Fibroblast of upper back skin (primary cell): ENCODE measurements around the gene HOXA7.

Experiments used
- DNase-seq: peaks from one replicate; pipeline ENCODE4 v3.0.0-alpha.2; 2013

The HOXA7 gene

DNA sequence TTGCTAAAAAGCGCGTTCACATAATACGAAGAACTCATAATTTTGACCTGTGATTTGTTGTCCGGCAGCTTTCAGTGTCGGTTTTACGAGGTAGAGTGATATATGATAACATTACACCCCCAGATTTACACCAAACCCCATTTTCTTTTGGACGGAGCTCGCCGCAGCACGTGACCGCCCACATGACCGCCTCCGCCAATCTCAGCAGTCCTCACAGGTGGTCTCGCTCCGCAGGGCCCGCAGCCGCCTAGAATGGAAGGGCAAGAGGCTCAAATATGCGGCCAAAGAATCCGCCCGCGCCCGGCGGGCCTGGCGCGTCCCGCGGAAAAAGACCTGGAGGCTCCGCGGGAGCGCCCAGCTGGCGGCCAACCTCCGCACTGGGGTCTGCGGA lies at the start of gene HOXA7:
TSS of gene HOXA7 (minus strand) at position 168 of the 391 bp plus-strand sequence. CDS start at position 38, 130 bp downstream.
- DNase-seq, result peak; percentile 58

DNA sequence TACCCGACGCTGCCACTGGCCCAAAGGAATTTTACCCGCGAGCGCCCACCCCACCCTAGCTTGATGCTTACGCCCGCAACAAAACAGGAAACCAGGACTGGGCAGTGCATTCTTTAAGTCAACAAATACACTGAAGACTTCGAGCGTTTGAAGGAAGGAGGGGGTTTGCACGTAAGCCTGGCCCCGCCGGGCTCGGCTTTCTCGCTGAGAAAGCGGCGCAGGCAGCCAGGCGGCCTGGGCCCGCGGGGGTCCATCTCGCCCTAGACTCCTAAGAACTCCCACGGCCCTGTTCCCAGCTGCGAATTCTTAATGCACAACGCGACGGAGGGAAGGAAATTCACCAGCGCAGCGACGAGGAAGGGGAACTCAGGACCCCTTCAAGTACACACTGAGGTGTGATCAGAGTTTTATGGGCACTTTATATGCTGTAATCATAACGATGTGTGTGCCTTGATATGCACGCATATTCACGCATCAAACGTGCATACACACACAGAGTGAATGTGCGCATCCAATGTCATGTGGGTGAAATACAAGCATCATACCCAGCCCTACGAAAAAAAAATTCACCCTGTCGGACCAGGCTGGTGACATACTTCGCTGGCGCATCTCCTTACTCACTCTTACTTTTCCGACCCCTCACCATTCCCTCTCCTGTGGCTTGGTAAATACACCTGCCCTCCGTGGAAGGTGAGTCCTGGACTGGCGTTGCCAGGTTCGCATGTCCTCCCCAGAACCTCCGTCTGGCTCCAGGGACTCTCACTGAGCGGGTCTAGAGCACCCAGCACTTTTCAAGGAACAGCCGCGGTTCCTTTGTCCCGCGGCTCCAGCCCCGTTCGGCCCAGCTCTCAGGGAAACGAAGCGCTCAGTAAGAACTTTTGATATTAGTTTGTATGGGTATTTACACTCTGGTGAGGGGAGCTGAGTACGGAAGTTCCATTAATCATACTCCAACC lies 49.1 kb upstream of the HOXA7 start:
- no peak for DNase-seq

DNA sequence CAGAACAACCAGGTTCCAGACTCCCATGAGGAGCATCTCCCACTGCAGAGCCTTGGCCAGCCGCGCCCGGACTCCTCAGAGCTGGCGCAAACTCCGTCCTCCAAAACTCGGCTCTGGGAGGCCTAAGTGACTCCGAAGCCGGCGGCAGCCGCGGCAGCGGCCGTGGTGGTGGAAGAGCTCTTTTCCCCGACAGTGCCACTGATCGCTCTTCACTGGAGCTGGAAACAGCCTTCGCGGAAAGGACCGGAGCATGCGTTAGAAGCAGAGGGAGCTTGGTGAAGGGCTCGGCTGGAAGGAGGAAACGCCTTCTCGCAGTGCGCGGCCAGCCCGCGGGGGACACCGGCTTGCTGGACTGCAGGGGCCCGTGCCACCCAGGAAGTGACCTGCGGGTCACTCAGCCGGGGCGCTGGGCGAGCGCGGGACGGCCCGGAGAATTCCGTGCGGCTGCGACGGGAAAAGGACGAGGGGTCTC lies 48.4 kb upstream of the HOXA7 start:
- no peak for DNase-seq

DNA sequence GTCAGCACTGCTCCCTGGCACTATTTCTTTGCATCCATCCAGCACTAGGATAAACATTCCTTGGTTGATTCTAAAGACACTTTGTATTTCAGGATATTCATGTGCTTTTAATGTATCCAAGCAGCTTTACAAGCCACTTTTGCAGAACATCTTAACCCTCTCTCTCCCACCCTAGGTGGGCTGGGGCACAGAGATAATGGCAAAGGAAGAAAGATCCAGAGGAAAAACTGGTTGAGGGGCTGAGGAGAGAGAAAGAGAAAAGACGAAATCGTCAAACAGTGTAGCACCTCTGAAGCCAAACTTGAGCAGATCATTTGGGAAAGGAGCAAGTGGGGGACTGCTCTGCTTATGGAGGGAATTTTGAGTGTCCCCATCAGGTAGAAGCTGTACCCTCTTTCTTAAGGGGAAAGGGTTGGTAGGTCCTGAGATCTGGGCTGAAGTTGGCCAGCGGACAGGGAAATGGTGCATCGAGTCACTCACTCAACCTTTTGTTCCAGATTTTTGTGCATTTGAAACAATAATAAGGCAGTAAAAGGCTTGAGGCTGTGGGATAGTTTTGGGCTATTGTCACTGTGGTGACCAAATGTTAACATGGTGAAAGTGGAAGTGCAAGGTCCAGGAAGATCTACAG lies 47.6 kb upstream of the HOXA7 start:
- no peak for DNase-seq

DNA sequence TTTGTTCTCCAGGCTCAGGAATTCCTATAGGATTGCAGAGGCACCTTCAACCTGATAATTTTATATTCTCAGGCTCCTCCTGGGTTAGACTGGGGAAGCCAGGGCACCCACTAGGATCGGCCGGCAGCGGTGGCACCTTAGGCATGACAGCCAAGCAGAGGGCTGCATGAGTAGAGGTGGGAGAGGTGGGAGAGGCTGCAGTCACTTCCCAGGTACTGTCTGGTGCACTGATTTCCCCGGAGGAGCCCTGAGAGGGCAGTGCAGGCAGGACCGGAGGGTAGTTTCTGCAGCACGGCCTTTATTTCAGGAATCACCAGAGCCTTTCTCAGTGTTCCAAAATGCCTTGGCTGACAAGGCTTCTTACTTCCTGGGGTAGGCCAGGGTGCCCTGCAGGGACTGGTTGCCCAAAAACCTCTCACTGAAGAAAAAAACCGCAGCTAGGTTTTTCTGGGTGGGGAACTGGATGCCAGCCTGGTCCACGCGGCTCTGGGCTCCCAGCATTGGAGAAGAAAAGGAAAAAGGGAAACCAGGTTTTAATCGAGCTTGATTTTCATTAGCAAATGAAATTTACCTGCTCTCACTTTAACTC lies 47.0 kb upstream of the HOXA7 start:
- no peak for DNase-seq

GRCh38 chr7:27202862-27203134 lies 46.3 kb upstream of the HOXA7 start:
- no peak for DNase-seq

DNA sequence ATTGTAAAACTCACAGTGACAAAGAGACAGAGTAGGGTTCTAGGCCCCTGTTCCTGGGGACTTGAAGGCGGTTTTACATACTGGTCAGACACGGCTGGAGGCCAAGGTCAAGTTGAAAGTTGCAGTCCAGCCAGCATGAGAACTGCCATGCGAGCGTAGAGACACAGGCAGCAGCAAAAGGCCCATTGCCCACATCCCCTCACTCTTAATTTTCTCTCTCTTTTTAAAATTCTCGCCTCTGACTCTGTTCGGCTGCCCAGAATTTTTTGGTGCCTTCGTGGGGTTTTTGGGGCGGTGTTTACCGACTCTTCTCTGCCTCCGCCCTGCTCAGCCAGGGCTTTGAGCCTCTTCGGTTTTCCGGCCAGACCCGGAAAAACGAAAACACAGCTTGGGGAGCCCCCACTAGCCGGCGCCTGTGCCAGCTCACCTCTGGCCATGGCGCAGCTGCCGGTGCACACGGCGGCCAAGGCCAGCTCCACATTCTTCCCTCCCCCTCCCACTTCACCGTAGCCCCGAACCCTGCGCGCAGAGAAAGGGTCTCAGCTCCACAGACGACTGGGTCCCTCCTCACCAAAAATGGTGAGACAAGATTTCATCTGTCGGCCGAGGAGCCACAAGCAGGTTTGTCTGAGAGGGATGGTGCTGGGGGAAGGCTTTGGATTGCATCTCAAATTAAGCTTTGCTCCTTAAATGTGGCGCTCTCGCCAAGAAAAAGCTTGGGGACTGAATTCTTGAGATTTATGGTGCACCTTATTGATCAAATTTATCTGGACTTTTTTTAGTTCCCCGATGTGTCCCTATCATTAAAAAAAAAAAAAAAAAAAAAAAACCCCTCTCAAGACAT lies 45.8 kb upstream of the HOXA7 start:
- DNase-seq, result no peak

- DNase-seq, result no peak
Measured at GRCh38 chr7:27201580-27202017, 45.1 kb upstream of the HOXA7 start.

- no peak for DNase-seq
Measured at GRCh38 chr7:27200761-27201579, 44.5 kb upstream of the HOXA7 start.

- DNase-seq, result no peak
Measured at GRCh38 chr7:27199849-27200760, 43.6 kb upstream of the HOXA7 start, which contains the start of gene HOXA13. HOXA13 (minus strand) TSS chr7:27200091; CDS start chr7:27200077, 14 bp downstream.

DNA sequence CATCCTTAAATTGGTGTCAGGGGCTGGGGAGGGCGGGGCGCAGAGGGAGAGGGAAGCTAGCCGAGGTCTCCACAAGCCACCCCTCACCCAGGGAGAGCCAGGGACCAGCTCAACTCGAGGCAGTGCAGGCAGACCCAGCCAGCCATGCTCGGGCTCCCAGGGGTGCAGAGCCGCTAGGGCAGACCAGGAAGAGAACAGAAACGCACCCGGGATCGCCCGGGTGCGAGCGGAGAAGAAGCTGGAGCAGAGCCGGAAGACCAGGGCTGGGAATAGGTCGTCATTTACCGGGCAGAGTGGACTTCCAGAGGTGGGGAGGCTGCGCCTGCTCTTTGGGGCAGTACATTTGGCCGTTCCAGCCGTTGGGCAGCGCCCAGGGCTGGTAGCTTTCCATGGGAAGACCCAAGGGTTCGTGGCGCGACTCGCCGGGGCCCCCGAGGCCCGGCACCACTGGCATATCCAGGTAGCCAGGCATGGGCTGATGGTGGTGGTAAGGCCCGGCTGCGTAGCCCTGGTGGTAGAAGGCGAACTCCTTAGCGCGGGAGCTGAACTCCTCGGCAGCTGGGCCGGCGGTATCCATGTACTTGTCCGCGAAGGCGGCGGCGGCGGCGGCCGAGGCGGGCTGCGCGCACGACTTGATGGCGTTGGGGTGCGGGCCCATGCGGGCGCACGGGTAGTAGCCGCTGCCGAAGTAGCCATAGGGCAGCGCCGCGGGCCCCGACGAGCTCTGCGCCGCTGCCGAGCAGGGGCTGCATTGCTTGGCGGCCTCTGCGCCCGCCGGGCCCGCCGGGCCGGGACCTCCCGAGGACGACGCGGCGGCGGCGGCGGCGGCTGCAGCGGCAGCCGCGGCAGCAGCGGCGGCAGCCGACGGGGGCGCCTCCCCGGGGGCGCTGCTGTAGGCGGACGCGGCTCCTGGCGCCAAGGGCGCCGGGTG lies 42.7 kb upstream of the HOXA7 start:
- DNase-seq, result no peak

DNA sequence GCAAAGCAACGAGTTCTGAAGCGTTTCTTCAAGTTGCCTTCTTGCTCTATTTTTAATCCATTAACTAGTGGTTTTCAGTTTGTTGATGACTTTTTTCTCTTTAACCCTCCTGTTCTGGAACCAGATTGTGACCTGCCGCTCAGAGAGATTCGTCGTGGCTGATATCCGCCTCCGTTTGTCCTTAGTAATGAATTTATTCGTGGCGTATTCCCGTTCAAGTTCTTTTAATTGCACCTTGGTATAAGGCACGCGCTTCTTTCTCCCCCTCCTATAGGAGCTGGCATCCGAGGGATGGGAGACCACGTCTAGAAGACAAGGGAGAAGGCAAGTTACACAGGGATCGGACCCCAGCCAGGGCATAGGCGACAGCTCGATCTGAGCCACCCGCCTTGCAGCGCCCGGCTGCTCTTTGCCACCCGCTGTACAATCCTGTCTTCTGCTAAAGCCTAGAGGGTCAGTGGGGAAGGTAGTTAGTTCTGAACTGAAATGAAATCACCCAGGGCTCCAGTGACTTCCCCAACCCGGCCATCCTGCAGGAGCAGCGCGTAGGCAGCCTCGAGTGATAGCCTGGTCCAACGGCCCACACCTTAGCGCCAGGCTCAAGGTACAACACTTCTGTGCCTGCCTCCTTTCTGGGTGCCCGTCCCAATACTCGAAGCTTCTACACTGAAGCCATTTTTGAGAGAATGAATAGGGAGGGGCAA lies 41.8 kb upstream of the HOXA7 start:
- DNase-seq, result no peak

- no peak for DNase-seq
Measured at GRCh38 chr7:27197137-27198042, 40.9 kb upstream of the HOXA7 start.

DNA sequence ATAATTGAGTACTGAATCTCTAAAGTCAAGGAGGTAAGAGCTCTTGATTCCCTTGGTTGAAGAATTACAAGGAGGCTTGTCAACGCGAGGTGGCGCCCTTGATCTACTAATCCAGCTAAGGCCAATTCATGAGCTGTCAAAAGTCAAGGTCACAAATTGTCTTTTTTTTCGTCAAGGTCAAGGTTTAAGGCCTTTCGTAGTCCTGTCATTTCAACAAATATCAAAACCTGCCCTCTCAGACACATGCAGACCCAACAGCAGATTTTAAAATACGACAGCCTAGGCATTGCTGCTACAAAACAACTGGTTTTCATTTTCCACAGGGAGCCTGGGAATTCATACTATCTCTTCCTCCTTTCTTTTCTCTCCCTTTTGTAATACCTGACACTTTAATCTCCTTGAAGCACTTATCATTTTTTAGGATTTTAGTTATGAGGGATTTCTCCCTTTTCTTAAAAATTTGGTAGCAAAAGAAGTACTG lies 39.9 kb upstream of the HOXA7 start:
- DNase-seq, result peak; percentile 57

DNA sequence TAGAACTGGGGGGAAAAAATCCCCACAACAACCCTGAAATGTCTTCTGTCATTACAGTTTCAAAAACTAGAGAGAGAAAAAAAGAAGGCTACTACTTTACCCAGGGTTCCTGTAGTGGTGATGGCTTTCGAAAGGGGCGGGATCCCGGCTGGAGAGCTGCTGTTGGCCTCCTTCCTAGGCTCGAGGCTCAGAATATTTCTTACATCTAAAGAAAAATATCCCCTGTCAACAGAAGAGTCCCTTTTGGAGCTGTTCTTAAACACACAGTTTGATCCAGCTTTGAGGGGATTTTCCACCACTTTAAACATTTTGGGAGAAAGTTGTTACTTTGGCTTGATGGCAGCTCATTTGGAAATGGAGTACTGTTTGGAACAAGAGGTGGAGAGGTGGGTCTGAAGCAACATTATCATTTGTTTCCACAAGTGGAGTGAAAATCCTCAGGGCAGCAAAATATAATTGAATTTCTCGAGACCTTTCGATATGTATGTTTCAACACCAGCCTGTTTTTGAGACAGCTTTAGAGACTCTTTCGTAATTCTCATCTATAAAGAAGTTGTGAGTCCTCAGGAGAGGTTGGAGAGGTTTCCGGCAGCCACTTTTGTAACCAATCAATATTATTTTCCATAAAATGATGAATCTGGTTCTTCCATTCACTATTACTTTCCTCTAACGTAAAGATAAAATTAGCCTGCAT lies 38.4 kb upstream of the HOXA7 start:
- no peak for DNase-seq

DNA sequence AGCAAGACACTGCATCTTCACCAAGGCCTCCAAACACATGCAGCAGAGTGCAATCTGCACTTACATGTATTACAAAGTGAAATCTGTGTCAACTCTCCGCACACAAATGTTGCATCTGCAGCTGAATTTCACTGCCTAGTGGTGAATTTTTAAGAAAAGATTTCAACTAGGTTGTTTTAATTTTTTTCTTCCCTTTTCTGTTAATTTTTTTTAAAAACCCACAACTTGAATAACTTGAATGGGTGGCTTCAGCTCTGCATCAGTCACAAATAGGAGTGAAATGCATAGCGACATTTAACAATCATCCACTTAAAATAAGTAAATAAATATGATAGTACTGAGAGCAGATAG lies 37.5 kb upstream of the HOXA7 start:
- no peak for DNase-seq

DNA sequence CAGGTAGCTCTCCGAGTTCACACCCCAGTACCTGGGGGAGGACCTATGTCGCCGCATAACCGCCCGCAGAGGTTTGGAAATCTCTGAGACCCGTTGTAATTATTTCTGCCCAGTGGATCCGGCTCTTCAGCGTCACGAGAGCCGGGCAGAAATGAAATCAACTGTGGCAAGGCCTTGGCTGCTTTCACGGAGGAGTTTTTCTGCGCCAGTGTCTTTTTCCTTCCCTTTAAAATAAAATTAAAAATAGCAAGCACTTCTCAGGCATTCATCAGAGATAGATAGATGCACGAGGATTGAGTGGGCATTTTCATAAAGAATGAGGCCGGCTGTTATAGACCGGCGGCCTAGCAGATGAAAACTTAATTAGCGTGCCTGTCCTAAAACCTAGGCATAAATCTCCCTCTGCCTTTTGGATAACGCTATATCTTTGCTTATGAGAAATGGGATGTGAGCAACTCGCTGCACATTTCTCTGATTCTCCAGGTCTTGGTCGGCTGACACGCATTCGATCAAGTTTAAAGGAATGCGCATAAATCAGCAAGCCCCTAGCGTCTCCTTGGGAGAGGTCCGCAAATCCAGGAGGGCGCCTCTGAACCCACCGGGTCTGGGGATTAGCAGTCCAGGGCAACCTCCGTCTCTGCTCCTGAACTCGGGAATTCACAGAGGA lies 37.0 kb upstream of the HOXA7 start:
- DNase-seq, result no peak
